Activated T-cell treated with anti-CD3 and anti-CD28 coated beads for 24 hours (primary cell): ENCODE measurements around the gene CWH43.
"Not testable (repeated sequence)": the region's sequence is repeated elsewhere in the genome, so short reads cannot be mapped to it uniquely, and the experiment has no call there.

ENCODE experiments used
- DNase-seq: peaks from one replicate; pipeline ENCODE4 v3.0.0-alpha.2; 2020; ENCODE audit warnings: low read depth

The CWH43 gene

GRCh38 chr4:48976041-48976440 lies 10.0 kb upstream of the CWH43 start:
- DNase-seq = no peak

GRCh38 chr4:48979914-48980579 lies 6.0 kb upstream of the CWH43 start:
- DNase-seq = no peak

GRCh38 chr4:48984005-48984404 lies 2.1 kb upstream of the CWH43 start:
- not testable (repeated sequence) for DNase-seq

- DNase-seq = no peak
Observed at GRCh38 chr4:48985602-48985975, 486 bp upstream of the CWH43 start.

GRCh38 chr4:48986654-48987164 lies 634 bp downstream of the CWH43 start:
- no peak for DNase-seq

- no peak for DNase-seq
Observed at GRCh38 chr4:48989461-48990203, 3.6 kb downstream of the CWH43 start.

GRCh38 chr4:48991357-48991756 lies 5.3 kb downstream of the CWH43 start:
- no peak for DNase-seq

- DNase-seq = no peak
Observed at GRCh38 chr4:48997962-48998361, 11.9 kb downstream of the CWH43 start.

GRCh38 chr4:48998440-48998839 lies 12.4 kb downstream of the CWH43 start:
- DNase-seq = no peak

GRCh38 chr4:49000806-49001205 lies 14.7 kb downstream of the CWH43 start:
- no peak for DNase-seq

GRCh38 chr4:49002931-49003330 lies 16.9 kb downstream of the CWH43 start:
- DNase-seq = no peak

GRCh38 chr4:49018718-49019295 lies 32.7 kb downstream of the CWH43 start:
- no peak for DNase-seq

GRCh38 chr4:49032440-49033161 lies 46.5 kb downstream of the CWH43 start:
- no peak for DNase-seq

- no peak for DNase-seq
Observed at GRCh38 chr4:49036528-49036927, 50.5 kb downstream of the CWH43 start.

GRCh38 chr4:49044270-49044669 lies 58.2 kb downstream of the CWH43 start:
- DNase-seq = no peak

- no peak for DNase-seq
Observed at GRCh38 chr4:49058306-49058705, 72.2 kb downstream of the CWH43 start.

- DNase-seq = no peak
Observed at GRCh38 chr4:49063670-49064069, 77.6 kb downstream of the CWH43 start.

- not testable (repeated sequence) for DNase-seq
Observed at GRCh38 chr4:49072196-49072595, 86.1 kb downstream of the CWH43 start.

- DNase-seq = not testable (repeated sequence)
Observed at GRCh38 chr4:49091883-49092282, 105.8 kb downstream of the CWH43 start.

GRCh38 chr4:49092608-49093135 lies 106.6 kb downstream of the CWH43 start:
- not testable (repeated sequence) for DNase-seq

- DNase-seq = not testable (repeated sequence)
Observed at GRCh38 chr4:49096215-49096614, 110.1 kb downstream of the CWH43 start.

- DNase-seq = not testable (repeated sequence)
Observed at GRCh38 chr4:49096627-49097026, 110.6 kb downstream of the CWH43 start.
